ENCODE measurements around the gene EHBP1L1. TPM values are rescaled to one million over a fixed set of nuclear protein-coding genes. Genes with fewer than 3 reads are reported as not detected.

The EHBP1L1 gene
- polyA plus RNA-seq, 1 donor from 2014 or later: 18.3 TPM

- H3K9ac ChIP-seq (ENCODE audit: low read length): no peak overlapping the region
Observed at GRCh38 chr11:65599216-65599954, 23.5 kb downstream of the EHBP1L1 start.

DNA sequence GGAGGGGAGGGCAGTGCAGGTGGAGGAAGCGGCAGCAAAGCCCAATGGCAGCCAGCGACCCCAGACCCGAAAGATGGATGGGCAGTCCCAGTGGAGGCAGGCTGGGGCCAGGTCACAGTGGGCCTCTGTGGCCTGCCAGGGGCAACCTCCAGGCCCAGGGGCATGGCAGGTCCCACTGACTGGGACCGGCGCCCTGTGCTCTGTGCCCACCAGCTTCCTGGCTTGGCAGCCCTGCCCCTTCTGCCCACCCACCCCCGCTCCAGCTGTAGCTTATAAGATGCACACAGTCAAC lies 24.0 kb downstream of the EHBP1L1 start:
- H3K36me3 ChIP-seq (ENCODE audit: insufficient read depth, low read length): no peaks in the 10 kb centered on the region
- H3K9me2 ChIP-seq (ENCODE audit: insufficient read depth, low read length): no peaks in the 10 kb centered on the region
- no peak overlapping the region for H2AFZ ChIP-seq (ENCODE audit: low read depth, low read length)
- no peak for TF ChIP-seq CTCF (IDR thresholded peaks at IDR 0.05; ENCODE audit: poor library complexity, severe bottlenecking)
- TF ChIP-seq REST (IDR thresholded peaks at IDR 0.05; ENCODE audit: borderline replicate concordance): no peak
- TF ChIP-seq TAF1 (IDR thresholded peaks at IDR 0.05; ENCODE audit: low read depth): no peak
- TF ChIP-seq SMC3 (conservative IDR thresholded peaks at IDR 0.05; ENCODE audit: poor library complexity): no peak
- H3F3A ChIP-seq (ENCODE audit: insufficient read depth, low read length, poor library complexity, severe bottlenecking): no peaks in the 10 kb centered on the region
- H3K27ac ChIP-seq (ENCODE audit: low read length): no peak overlapping the region
- H3K9me3 ChIP-seq (ENCODE audit: low read length): no peaks in the 10 kb centered on the region
- no peaks in the 10 kb centered on the region for H3K27me3 ChIP-seq (ENCODE audit: insufficient read depth, low read depth, low read length)
- no peaks in the 10 kb centered on the region for H3K79me2 ChIP-seq (replicated peaks; ENCODE audit: insufficient read depth, low read length)
- H3K9ac ChIP-seq (ENCODE audit: low read length): no peak overlapping the region
- H4K20me1 ChIP-seq (ENCODE audit: insufficient read depth): no peaks in the 10 kb centered on the region
- H3K4me2 ChIP-seq (ENCODE audit: low read length): no peak overlapping the region
- no peak overlapping the region for H3K4me3 ChIP-seq (ENCODE audit: low read length)

More at GRCh38 chr11:65599216-65599954, 23.5 kb downstream of the EHBP1L1 start:
- H3K4me3 ChIP-seq (ENCODE audit: low read length): no peak overlapping the region
- H4K20me1 ChIP-seq (ENCODE audit: insufficient read depth): no peaks in the 10 kb centered on the region
- H2AFZ ChIP-seq (ENCODE audit: low read depth, low read length): no peak overlapping the region
- no peaks in the 10 kb centered on the region for H3K27me3 ChIP-seq (ENCODE audit: insufficient read depth, low read depth, low read length)
- no peaks in the 10 kb centered on the region for H3F3A ChIP-seq (ENCODE audit: insufficient read depth, low read length, poor library complexity, severe bottlenecking)
- no peaks in the 10 kb centered on the region for H3K79me2 ChIP-seq (replicated peaks; ENCODE audit: insufficient read depth, low read length)
- H3K4me2 ChIP-seq (ENCODE audit: low read length): no peak overlapping the region
- TF ChIP-seq EP300 (conservative IDR thresholded peaks at IDR 0.05; ENCODE audit: poor library complexity, severe bottlenecking) (no peak), CTCF (IDR thresholded peaks at IDR 0.05; ENCODE audit: poor library complexity, severe bottlenecking) (no peak), TAF1 (IDR thresholded peaks at IDR 0.05; ENCODE audit: low read depth) (no peak), MXI1 (conservative IDR thresholded peaks at IDR 0.05; ENCODE audit: poor library complexity, severe bottlenecking) (no peak), RAD21 (conservative IDR thresholded peaks at IDR 0.05) (no peak), SMC3 (conservative IDR thresholded peaks at IDR 0.05; ENCODE audit: poor library complexity) (no peak), REST (IDR thresholded peaks at IDR 0.05; ENCODE audit: borderline replicate concordance) (no peak), POLR2AphosphoS5 (IDR thresholded peaks at IDR 0.05) (no peak), EZH2 (IDR thresholded peaks at IDR 0.05; ENCODE audit: borderline replicate concordance, insufficient read depth, low read length, poor library complexity, severe bottlenecking) (no peak)
- H3K9me2 ChIP-seq (ENCODE audit: insufficient read depth, low read length): no peaks in the 10 kb centered on the region
- no peak overlapping the region for H3K27ac ChIP-seq (ENCODE audit: low read length)
- H3K36me3 ChIP-seq (ENCODE audit: insufficient read depth, low read length): no peaks in the 10 kb centered on the region
- H3K9me3 ChIP-seq (ENCODE audit: low read length): no peaks in the 10 kb centered on the region

All from neural cell (in vitro differentiated cells).